Fibroblast of mammary gland (primary cell): ENCODE measurements around the gene PEX11B.

Experiments
- DNase-seq: peaks from one replicate; pipeline ENCODE4 v3.0.0-alpha.2; 2010; ENCODE audit warnings: low read depth
- H3K4me3 ChIP-seq: 2 replicates; pipeline ENCODE4 v1.5.1; 2011; ENCODE audit warnings: low read depth, mild to moderate bottlenecking, low read length, moderate library complexity; ENCODE audit not compliant: control insufficient read depth
- CTCF ChIP-seq: conservative IDR thresholded peaks from 2 replicates; pipeline ENCODE4 v1.5.1; 2011; ENCODE audit warnings: low read depth, low read length, inconsistent platforms; ENCODE audit not compliant: control insufficient read depth, insufficient read depth

Gene PEX11B

GRCh38 chr1:145952903-145953302 is 34.4 kb upstream of the PEX11B start:
- no peak overlapping the region for H3K4me3 ChIP-seq
- no peak for TF ChIP-seq CTCF
- DNase-seq: no peak

- TF ChIP-seq CTCF: no peak
- DNase-seq: no peak
Observed at GRCh38 chr1:145951526-145951925, 33.0 kb upstream of the PEX11B start.

GRCh38 chr1:145949219-145949618 is 30.7 kb upstream of the PEX11B start:
- no peak for TF ChIP-seq CTCF
- no peak overlapping the region for H3K4me3 ChIP-seq

More at GRCh38 chr1:145951526-145951925, 33.0 kb upstream of the PEX11B start:
- no peak overlapping the region for H3K4me3 ChIP-seq

GRCh38 chr1:145947551-145947950 is 29.0 kb upstream of the PEX11B start:
- TF ChIP-seq CTCF: no peak
- DNase-seq: no peak

More at GRCh38 chr1:145949219-145949618, 30.7 kb upstream of the PEX11B start:
- peak; percentile 99 for DNase-seq

GRCh38 chr1:145946477-145946986 is 28.0 kb upstream of the PEX11B start:
- H3K4me3 ChIP-seq: no peak overlapping the region
- DNase-seq: no peak
- no peak for TF ChIP-seq CTCF

More at GRCh38 chr1:145947551-145947950, 29.0 kb upstream of the PEX11B start:
- H3K4me3 ChIP-seq: no peak overlapping the region

GRCh38 chr1:145944532-145944931 is 26.0 kb upstream of the PEX11B start:
- no peak for DNase-seq
- TF ChIP-seq CTCF: no peak
- H3K4me3 ChIP-seq: no peak overlapping the region

- no peak overlapping the region for H3K4me3 ChIP-seq
- no peak for DNase-seq
- TF ChIP-seq CTCF: no peak
Observed at GRCh38 chr1:145942871-145943270, 24.4 kb upstream of the PEX11B start.
